HG02588 (cell line): ENCODE results near the gene FGF2.
"Not testable (repeated sequence)": the region's sequence is repeated elsewhere in the genome, so short reads cannot be mapped to it uniquely, and the experiment has no call there.

Source experiments
- ATAC-seq: cut with Tn5 transposase; IDR thresholded peaks from one replicate; pipeline ENCODE4 v1.9.1; 2021; ENCODE audit warnings: mild to moderate bottlenecking, moderate library complexity; ENCODE audit not compliant: unreplicated experiment

Gene FGF2

GRCh38 chr4:122826553-122827257, at the start of gene FGF2:
TSS of gene FGF2 (plus strand) at chr4:122826831. CDS start at chr4:122827175, 344 bp downstream.
- peak; percentile 18 for ATAC-seq

DNA sequence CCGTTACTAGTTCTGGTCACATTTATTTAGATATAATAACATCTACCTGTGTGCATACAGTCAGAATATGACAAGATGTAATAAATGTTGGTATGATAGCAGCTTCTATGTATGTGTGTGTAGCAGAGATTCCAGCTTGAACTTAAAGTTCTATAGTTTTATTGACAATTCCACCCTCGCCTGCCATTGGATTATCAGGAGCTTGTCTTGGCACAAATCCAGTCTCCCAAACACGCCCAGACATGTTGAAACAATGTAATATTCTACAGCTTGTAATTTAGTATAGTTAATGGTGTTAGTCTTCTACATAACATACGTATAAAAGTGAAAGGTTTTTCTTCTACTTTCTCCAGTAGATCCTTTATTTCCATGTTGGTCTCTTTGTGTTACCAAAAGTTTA, 49.7 kb upstream of the FGF2 start:
- no peak for ATAC-seq

- ATAC-seq = no peak
Observed at GRCh38 chr4:122777846-122778673, 48.6 kb upstream of the FGF2 start.

GRCh38 chr4:122781486-122781885, 45.1 kb upstream of the FGF2 start:
- no peak for ATAC-seq

DNA sequence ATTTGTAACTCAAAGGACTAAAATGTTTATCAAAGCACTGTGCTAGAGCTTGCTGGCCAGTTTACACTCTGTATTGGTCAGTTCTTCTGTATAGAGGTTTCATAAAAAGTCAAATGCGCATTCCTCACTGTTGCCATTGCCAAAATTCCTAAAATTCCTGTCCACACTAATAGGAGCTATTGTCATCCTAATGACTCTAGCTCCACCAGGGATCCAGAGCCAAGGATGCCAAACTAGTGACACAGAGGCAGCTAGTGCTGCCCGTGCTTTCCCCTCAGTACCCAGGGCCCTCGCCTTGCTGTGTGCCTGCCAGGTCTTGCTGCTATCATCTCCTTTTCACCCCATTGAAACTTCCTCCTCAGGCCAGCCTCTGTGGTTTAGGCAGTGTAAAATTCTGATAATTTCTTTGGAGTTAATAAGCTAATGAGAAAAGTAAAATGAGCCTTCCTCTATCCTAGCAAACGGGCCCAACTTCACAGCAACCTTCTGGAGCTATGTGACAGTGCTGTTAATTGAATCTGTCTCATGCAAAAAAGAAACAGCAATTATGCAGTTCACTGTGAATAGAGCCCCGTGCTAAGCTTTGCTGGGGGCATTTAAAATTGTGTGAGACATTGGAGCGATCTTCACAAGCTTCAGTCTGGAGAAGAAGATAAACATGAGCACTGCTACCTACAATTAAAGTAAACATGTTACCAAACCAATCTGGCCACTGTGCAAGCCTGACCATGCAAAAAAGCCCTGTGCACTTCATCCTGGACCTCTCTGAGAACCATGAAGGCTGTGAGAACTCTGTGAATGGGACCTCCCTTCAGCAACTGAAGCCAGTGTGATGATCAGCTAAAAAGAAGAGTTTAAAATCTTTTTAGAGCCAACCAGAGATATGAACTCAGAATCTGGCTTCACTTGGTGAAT, 43.1 kb upstream of the FGF2 start:
- no peak for ATAC-seq

DNA sequence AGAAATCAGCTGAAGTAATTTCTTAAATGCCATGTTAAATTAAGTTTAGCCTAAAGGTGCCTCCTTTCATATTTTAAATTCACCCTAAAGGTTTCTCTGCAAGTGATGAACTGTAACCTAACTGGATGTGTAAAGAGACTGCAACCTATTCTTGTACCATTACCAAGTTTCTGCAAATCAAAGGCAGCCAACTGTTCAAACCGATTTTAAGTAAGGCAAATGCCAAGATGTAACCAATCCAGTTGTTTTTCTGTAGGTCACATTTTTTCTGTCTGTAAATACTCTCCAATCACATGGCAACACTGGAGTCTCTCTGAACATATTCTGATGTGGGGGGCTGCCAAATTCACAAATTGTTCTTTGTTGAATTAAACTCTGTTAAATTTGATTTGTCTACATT, 42.4 kb upstream of the FGF2 start:
- no peak for ATAC-seq

DNA sequence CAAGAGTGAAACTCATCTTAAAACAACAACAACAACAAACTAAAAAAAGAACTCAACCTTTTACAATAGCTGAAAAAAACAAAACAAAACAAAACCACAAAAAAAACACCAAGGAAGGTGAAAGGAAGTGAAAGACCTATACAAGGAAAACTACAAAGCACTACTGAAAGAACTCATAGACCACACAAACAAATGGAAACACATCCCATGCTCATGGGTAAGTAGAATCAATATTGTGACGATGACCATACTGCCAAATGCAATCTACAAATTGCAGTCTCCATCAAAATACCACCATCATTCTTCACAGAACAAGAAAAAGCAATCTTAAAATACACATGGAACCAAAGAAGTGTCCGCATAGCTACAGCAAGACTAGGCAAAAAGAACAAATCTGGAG, 41.5 kb upstream of the FGF2 start:
- ATAC-seq = no peak

- ATAC-seq = not testable (repeated sequence)
Observed at GRCh38 chr4:122786296-122786695, 40.3 kb upstream of the FGF2 start.

DNA sequence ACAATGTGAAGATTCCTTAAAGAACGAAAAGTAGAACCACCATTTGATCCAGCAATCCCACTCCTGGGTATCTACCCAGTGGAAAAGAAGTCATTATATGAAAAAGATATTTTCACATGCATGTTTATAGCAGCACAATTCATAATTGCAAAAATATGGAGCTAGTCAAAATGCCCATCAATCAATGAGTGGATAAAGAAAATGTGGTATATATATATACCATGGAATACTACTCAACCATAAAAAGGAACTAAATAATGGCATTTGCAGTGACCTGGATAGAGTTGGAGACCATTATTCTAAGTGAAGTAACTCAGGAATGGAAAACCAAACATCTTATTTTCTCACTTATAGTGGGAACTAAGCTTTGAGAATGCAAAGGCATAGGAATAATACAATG, 39.7 kb upstream of the FGF2 start:
- not testable (repeated sequence) for ATAC-seq

DNA sequence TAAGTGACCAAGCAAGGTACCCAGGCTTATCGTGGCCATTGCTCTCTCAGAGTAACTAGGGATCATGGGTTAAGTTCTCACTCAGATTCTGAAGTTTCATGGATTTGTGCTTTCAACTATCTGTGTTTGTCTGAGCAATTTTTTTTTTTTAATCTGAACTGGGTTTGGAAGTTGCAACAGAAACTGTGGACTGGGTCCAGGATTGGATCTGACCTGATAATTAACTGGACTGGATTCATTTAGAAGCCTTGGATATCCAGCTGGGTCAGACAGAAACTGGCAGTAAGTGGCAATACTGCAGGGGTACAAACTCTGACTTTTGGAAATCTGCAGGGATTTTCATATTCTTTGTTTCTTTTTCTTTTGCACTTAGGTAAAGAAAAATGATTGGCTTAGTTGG, 38.7 kb upstream of the FGF2 start:
- ATAC-seq = no peak

DNA sequence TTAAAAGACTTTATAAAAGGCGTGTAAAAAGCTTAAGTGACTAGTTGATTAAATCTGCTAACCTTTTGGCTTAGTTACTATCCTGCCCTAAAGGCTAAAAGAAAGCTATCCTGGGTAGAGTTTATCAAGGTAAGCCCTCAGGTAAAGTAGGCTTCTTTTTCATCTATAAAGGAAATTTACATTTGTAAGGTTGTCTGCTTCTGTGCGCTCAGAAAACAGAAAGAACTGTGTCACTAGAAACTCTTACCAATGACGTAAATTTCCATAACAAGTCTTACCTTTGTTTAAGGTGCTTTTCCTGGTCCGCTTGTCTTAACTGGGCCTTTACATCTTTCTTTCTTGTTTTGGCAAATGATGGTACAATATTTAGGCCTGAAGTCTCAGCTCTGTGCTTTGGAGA, 37.7 kb upstream of the FGF2 start:
- no peak for ATAC-seq

DNA sequence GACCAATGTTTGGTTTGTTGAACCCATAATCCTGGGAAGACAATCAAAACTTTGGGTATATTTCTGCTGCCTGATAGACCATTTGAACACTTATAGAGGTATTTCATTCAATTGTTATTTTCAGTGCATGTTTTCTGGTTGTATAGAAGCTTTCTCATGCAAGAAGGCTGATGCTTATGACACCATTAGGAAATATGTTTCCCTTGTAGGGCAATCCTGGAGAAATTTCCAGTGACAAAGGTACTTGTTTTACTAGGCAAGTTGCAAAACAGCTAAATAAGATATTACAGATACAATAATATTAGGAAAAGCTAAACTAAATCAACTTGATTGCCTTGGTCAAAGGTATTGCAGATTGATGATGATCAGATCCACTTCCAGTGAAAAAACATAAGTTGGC, 32.8 kb upstream of the FGF2 start:
- ATAC-seq = no peak

DNA sequence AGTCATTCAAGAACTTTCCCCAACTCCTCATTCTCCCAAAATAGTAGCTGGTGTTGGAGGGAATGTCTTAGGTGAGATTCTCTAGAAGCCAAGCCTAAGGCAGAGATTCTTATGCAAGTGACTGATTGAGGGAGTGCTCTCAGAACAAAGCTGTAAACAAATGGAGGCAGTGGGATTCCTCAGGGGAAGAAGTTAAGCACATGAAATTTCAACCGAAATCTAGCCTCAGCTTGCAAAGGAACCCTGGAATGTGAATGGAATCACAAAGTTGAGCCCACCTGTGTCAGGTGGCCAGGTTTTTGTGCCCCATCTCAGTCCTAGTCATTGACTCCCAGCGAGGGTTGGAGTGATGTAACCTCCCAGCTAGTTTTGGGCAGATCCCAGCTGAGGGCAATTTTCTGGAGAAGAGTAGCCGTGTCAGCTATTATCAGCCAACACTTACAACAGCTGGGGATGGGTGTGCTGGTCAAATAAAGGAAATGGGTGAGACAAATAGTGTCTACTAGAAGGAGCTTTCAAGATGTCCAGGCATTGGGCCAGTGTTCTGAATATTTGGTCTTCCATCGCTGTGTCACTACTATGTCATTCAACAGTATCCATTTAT, 29.7 kb upstream of the FGF2 start:
- ATAC-seq = no peak

DNA sequence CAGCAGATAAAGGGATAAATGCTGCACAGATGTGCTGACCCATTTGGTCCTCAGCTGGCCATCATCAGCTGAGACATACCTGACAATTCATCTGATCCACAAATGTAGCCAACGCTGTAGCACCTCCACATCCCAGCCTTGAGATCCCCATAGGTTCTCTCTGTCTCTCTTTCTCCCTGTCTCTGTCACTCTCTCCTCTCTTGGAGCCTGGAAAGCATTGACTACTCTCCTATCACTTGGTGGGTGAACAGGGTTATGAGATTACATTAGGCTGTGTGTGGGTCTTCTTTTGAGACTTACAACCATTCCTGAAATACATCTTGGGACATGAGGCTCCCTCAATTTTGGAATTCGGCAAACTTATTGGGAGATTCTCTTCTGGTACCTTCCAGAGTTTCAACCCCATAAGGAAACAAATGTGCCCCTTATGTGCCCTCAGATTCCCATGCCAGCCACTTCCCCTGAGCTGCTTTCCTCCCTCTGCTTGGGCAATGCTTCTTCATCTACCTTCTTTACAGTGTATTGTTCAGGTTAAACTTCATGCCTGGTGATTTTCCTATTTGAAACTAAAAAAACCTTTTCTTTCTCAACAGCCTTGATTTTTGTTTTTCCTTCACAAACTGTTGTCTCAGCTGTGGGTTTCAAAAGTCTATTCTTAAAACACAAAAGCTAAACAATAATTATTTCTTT, 29.1 kb upstream of the FGF2 start:
- no peak for ATAC-seq

- ATAC-seq = peak; percentile 53
Observed at GRCh38 chr4:122798101-122798500, 28.5 kb upstream of the FGF2 start.

- ATAC-seq = no peak
Observed at GRCh38 chr4:122798917-122799316, 27.7 kb upstream of the FGF2 start.

DNA sequence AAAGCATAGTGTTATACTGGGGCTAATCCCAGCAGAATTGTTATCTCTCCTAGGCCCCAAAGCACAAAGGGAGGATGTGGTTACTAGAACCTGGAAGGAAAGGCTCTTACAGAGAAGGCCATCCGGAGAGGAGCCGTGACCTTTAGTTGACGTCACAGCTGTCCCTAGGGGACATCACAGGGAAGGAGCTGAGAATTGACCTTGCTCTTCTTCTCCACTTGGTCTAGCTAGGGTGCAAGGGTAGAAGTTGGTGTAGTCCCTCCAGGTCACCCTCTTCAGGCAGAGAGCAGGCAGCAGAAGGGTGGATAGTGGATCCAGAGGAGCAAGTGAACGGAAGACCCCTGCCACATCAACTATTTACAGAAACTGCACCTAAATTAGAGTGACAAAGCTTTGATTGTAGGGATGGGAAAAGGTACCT, 22.8 kb upstream of the FGF2 start:
- ATAC-seq = no peak

DNA sequence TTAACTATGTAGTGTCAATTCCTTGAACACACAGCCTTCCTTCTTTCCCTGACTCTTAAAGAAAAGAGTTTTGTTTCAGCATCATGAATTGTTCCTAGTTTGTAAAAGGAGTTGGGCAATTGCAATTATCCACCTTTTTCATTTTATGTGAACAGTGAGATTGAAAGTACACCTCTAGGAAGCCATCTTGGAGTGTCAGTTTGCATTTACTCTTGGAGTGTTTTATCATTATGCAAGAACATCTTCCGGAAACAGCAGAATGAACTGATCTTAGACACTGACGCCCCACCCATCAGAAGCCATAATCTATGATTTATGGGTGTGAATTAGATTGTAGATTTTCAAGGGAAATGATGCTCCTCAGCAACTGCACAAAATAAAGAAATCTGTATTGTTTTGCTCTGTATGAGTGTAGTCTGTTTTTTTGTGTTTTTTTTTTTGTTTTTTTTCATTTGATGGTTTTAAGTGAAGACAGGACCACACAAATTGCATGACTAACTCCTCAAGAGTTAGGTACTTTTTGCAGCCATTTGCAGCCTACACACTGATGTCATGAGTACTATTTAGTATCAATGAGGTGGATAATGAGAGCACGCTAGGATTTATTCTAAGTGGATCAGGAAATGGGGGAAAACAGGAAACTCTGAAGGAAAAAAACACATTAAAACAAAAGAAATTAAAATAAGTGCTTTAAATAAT, 19.5 kb upstream of the FGF2 start:
- ATAC-seq = no peak

DNA sequence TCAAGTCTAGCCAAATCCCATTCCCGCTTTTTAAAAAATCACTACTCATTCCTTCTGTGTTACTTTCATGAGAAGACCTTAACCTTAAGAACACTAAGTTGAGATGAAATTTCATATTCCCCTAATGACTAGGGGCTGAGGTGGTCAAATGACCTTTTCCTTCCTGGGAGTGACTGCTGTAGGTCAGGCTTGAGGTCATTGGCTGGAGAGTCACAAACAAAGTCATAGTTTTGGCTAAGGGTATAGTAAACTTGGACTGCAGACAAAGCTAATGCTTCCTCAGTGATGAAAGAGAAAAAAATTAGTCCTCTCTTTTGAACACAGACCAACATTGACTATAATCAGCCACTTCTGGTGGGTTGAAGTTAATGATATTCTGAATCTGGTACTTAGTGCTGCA, 16.0 kb upstream of the FGF2 start:
- no peak for ATAC-seq

- not testable (repeated sequence) for ATAC-seq
Observed at GRCh38 chr4:122811781-122812180, 14.8 kb upstream of the FGF2 start.
